Measurements from ENCODE around the gene ANXA6.

Gene ANXA6

DNA sequence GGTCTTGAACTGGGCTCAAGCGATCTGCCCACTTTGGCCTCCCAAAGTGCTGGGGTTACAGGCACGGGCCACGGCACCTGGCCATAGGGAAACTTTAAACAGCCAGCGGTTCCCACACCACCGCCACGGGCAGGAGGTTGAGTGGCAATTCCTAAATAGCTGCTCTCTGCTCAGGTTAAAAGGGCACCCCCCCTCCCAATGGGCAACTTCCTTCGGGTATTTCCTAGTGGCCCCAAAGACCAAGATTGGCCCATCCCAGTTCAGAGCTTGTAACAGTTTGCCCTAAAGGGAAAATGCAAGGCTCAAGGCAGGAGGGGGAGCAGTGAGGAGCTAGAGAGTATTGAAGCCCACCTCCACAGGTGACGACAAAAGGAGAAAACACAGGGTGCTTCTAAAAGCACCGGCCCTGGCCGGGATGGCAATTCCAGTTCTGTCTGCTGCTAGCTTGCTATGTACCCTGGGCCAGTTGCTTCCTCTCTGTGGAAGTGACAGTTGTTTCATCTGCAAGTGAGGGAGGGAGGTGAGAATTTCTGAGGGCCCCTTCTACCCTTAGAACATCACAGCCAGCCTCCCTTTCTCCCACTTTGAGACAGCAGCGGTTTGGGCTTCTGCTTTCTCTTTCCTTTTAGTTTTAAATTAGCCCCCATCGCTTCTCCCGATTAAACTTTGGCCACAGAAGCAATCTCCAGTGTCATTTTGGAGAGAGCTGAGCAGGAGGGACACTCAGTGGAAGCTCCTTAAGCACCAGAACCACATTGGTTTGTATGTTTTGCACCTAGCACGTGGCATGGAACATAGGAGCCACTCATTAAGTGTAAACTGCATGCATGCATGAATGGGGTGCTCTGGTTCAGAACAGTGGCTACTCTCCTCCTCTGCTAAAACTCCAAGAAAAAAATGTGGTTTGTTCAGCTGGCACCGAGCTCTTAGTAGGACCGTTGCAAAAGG is 59.5 kb downstream of the ANXA6 start:
- ChIA-PET POLR2A (no interaction called here), CTCF (interaction anchor here (2.2 to 2.5 kb wide), 2 partner anchors 17 to 46 kb away, joined by 7 to 19 read pairs; no protein-coding TSS in a partner anchor)
- H3K36me3 ChIP-seq (ENCODE audit: control insufficient read depth in 2 of 2, insufficient read depth in 1 of 2, low read length in 2 of 2), result peaks cover 0 to 26% of the 10 kb centered on the region in 2 experiments; a peak in 2 of 3 replicates
- H3K27ac ChIP-seq (ENCODE audit: extremely low read depth, low read depth, low read length), result no peak overlapping the region
- TF ChIP-seq WT1 (tag by site-specific recombination; IDR thresholded peaks at IDR 0.05) (no peak), ZNF501 (tag by site-specific recombination; IDR thresholded peaks at IDR 0.05) (no peak), ZNF600 (tag by site-specific recombination; IDR thresholded peaks at IDR 0.05) (no peak), INSM2 (tag by site-specific recombination; IDR thresholded peaks at IDR 0.05) (no peak), ZIC2 (tag by site-specific recombination; IDR thresholded peaks at IDR 0.05) (no peak), YY2 (tag by site-specific recombination; IDR thresholded peaks at IDR 0.05) (no peak)
- H3K4me3 ChIP-seq (ENCODE audit: low read depth, low read length), result no peak overlapping the region
- no peaks in the 10 kb centered on the region for H3K9me3 ChIP-seq (ENCODE audit: control insufficient read depth, insufficient read depth, low read depth, low read length)
- no peaks in the 10 kb centered on the region for H3K4me1 ChIP-seq (ENCODE audit: control insufficient read depth, insufficient read depth, low read length)

DNA sequence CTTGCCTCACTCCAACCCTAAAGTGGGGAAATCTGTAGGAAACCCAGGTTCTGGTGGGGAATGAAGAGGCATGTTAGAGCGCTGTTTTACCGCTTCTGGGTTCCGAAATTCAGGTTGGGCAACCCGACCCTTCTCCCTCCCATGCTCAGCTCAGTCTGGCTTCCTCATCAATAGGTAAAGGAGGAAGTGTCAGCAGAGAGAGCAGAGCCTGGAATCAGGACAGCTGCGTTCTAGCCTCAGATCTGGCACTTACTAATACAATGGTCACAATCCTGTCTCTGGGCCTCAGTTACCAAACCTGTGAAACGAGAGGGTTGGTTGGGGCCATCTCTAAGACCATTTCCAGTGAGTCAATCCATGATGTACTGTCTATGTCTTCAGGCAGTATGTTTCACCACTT is 60.5 kb downstream of the ANXA6 start:
- TF ChIP-seq, protein P1, sequence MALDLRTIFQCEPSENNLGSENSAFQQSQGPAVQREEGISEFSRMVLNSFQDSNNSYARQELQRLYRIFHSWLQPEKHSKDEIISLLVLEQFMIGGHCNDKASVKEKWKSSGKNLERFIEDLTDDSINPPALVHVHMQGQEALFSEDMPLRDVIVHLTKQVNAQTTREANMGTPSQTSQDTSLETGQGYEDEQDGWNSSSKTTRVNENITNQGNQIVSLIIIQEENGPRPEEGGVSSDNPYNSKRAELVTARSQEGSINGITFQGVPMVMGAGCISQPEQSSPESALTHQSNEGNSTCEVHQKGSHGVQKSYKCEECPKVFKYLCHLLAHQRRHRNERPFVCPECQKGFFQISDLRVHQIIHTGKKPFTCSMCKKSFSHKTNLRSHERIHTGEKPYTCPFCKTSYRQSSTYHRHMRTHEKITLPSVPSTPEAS (tag by site-specific recombination; IDR thresholded peaks at IDR 0.05), result no peak
- TF ChIP-seq KLF10 (tag by site-specific recombination; IDR thresholded peaks at IDR 0.05) (no peak), ZBTB21 (tag by site-specific recombination; IDR thresholded peaks at IDR 0.05) (no peak), WT1 (tag by site-specific recombination; IDR thresholded peaks at IDR 0.05) (no peak), HOXC10 (CRISPR knock-in tag; IDR thresholded peaks at IDR 0.05) (no peak), ZNF140 (tag by site-specific recombination; IDR thresholded peaks at IDR 0.05) (no peak), ZNF560 (tag by site-specific recombination; IDR thresholded peaks at IDR 0.05; ENCODE audit: borderline replicate concordance) (no peak), ZNF394 (tag by site-specific recombination; IDR thresholded peaks at IDR 0.05; ENCODE audit: borderline replicate concordance) (no peak), GFI1B (tag by site-specific recombination; IDR thresholded peaks at IDR 0.05) (no peak), ZNF324 (tag by site-specific recombination; IDR thresholded peaks at IDR 0.05) (no peak), ZNF184 (tag by site-specific recombination; IDR thresholded peaks at IDR 0.05) (no peak), ZNF133 (tag by site-specific recombination; IDR thresholded peaks at IDR 0.05) (no peak), ZFHX2 (tag by site-specific recombination; conservative IDR thresholded peaks at IDR 0.05) (no peak)
- no peak overlapping the region for H3K4me3 ChIP-seq (ENCODE audit: low read depth, low read length)
- no peak overlapping the region for H3K27ac ChIP-seq (ENCODE audit: extremely low read depth, low read depth, low read length)
- H3K9me3 ChIP-seq (ENCODE audit: control insufficient read depth, insufficient read depth, low read depth, low read length), result no peaks in the 10 kb centered on the region
- H3K36me3 ChIP-seq (ENCODE audit: control insufficient read depth in 2 of 2, insufficient read depth in 1 of 2, low read length in 2 of 2), result peaks cover 0 to 16% of the 10 kb centered on the region in 2 experiments; a peak in 1 of 3 replicates
- ChIA-PET POLR2A (no interaction called here), CTCF (interaction anchor here (0.6 to 1.2 kb wide), 3 partner anchors 19 to 45 kb away, joined by 3 to 6 read pairs (median 6); no protein-coding TSS in a partner anchor)
- H3K4me1 ChIP-seq (ENCODE audit: control insufficient read depth, insufficient read depth, low read length), result no peaks in the 10 kb centered on the region

- TF ChIP-seq ZNF341 (tag by site-specific recombination; IDR thresholded peaks at IDR 0.05; ENCODE audit: low read depth), result peak; percentile 38; the same call in 1 of the 2 replicates
- TF ChIP-seq BCL11B (tag by site-specific recombination; IDR thresholded peaks at IDR 0.05; ENCODE audit: low read depth), result no peak
- Histone ChIP-seq H3K9me3 (ENCODE audit: control insufficient read depth, insufficient read depth, low read depth, low read length) (no peaks in the 10 kb centered on the region), H3K36me3 (ENCODE audit: control insufficient read depth in 2 of 2, insufficient read depth in 1 of 2, low read length in 2 of 2) (peaks cover 0 to 6% of the 10 kb centered on the region in 2 experiments; a peak in 1 of 3 replicates), H3K27ac (ENCODE audit: extremely low read depth, low read depth, low read length) (no peak overlapping the region), H3K4me1 (ENCODE audit: control insufficient read depth, insufficient read depth, low read length) (no peaks in the 10 kb centered on the region), H3K4me3 (ENCODE audit: low read depth, low read length) (no peak overlapping the region)
- POLR2A ChIA-PET, result no interaction called here
- CTCF ChIA-PET, result interaction anchor here (0.6 to 1.2 kb wide), 3 partner anchors 19 to 524 kb away, joined by 3 to 6 read pairs (median 4); no protein-coding TSS in a partner anchor
Measured at GRCh38 chr5:151096001-151096373, 61.6 kb downstream of the ANXA6 start.

All from HEK293 (cell line).